ENCODE data around the gene RPL19.

DNA sequence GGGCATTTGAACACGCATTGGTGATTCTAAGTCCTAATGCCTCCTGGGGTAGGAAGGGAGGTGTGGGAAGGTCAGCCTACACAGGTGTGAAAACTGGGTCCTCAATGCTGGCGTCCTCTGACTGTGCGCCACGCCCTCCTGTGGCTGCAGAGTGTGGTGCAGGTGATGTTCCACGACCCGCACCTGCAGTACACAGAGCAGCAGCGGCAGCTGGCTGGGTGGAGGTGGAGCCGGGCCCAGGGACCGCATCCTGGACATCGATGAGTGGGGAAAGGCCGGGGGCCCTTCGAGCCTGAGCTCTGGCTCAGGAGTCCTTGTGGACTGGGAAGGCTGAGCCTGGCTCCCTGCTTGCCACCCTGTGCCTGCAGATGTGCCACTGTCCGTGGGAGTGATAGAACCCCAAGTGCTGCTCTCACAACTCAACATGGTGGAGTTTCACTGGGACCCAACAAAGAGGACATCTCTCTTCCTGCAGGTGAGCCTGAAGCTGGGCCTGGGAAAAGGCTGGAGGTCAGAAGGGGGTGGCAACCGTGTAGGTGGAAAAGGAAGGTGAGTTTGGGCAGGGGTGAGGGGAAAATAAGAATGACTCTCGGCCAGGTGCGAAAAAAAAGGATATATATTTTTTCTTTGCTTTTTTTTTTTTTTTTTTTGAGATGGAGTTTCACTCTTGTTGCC, 39.7 kb downstream of the RPL19 start:
- TF ChIP-seq CTCF (IDR thresholded peaks at IDR 0.05) (peak; percentile 42 to 77 (median 66)), POLR2A (IDR thresholded peaks at IDR 0.05) (no peak), EP300 (IDR thresholded peaks at IDR 0.05) (no peak), POLR2AphosphoS5 (IDR thresholded peaks at IDR 0.05) (no peak)
